GM12865 (cell line): ENCODE measurements around the gene PRC1.

Experiments
- DNase-seq: peaks from one replicate; pipeline ENCODE4 v3.0.0; 2010; ENCODE audit warnings: low read depth
- H3K4me3 ChIP-seq: 2 replicates; pipeline ENCODE4 v1.5.1; 2011; ENCODE audit warnings: mild to moderate bottlenecking, low read depth, low read length, control low read depth
- TF ChIP-seq, protein P1 (sequence below): IDR thresholded peaks from 2 replicates; pipeline ENCODE4 v1.5.1; 2011; ENCODE audit warnings: low read length, control low read depth, low read depth, inconsistent platforms; ENCODE audit not compliant: insufficient read depth; ENCODE audit errors: missing control alignments

PRC1 gene

DNA sequence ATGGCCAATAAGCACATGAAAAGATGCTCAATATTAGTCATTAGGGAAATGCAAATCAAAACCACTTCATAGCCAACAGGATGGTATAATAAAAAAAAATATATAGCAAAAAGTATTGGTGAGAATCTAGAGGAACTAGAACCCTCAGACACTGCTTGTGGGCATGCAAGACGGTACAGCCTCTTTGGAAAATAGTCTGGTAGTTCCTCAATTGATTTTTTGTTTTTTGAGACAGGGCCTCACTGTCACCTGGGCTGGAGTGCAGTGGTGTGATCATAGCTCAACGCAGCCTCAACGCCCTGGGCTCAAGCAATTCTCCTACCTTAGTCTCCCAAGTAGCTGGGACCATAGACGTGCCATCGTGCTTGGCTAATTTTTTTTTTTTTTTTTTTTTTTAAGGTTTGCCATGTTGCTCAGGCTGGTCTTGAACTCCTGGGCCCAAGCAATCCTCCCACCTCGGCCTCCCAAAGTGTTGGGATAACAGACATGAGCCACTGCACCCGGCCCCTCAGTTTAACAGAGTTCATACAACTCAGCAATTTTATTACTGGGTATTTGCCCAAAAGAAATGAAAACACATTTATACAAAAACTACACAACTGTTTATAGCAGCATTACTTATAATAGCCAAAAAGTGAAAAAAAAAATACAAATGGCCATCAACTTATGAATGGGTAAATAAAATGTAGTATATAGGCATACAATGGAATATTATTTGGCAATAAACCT, 5.1 kb downstream of the PRC1 start:
- peak; percentile 36 for DNase-seq
- TF ChIP-seq, protein P1, sequence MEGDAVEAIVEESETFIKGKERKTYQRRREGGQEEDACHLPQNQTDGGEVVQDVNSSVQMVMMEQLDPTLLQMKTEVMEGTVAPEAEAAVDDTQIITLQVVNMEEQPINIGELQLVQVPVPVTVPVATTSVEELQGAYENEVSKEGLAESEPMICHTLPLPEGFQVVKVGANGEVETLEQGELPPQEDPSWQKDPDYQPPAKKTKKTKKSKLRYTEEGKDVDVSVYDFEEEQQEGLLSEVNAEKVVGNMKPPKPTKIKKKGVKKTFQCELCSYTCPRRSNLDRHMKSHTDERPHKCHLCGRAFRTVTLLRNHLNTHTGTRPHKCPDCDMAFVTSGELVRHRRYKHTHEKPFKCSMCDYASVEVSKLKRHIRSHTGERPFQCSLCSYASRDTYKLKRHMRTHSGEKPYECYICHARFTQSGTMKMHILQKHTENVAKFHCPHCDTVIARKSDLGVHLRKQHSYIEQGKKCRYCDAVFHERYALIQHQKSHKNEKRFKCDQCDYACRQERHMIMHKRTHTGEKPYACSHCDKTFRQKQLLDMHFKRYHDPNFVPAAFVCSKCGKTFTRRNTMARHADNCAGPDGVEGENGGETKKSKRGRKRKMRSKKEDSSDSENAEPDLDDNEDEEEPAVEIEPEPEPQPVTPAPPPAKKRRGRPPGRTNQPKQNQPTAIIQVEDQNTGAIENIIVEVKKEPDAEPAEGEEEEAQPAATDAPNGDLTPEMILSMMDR: no peak

GRCh38 chr15:90988296-90988695, 6.0 kb downstream of the PRC1 start:
- H3K4me3 ChIP-seq: peak overlapping the region; percentile 30
- DNase-seq: peak; percentile 29
- TF ChIP-seq, protein P1: no peak

More for the DNA sequence above, 5.1 kb downstream of the PRC1 start:
- peak overlapping the region; percentile 30 for H3K4me3 ChIP-seq

GRCh38 chr15:90987561-90988141, 6.7 kb downstream of the PRC1 start:
- peak overlapping the region; percentile 30 for H3K4me3 ChIP-seq
- TF ChIP-seq, protein P1: no peak
- peak; percentile 50 for DNase-seq

- TF ChIP-seq, protein P1: no peak
- H3K4me3 ChIP-seq: peak overlapping the region; percentile 25
- DNase-seq: peak; percentile 68
Measured at GRCh38 chr15:90986790-90987507, 7.4 kb downstream of the PRC1 start.

DNA sequence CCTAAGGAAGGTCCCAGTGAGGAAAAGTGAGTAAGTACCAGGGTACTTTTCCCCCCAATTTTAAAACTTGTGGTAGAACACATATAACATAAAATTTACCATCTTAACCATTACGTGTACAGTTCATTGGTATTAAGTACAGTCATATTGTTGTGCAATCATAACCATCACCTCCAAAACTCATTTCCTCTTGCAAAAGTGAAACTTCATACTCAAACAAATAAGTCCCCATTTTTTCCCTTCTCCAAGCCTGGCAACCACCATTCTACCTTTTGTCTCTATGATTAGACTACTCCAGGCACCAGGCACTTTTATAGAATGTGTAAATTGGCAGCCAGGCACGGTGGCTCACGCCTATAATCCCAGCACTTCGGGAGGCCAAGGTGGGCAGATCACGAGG, 12.2 kb downstream of the PRC1 start:
- DNase-seq: peak; percentile 53
- no peak overlapping the region for H3K4me3 ChIP-seq

GRCh38 chr15:90981681-90982080, 12.7 kb downstream of the PRC1 start:
- DNase-seq: peak; percentile 72
- H3K4me3 ChIP-seq: no peak overlapping the region
- TF ChIP-seq, protein P1: no peak

More for the DNA sequence above, 12.2 kb downstream of the PRC1 start:
- TF ChIP-seq, protein P1: no peak
